ENCODE data around the gene F7. TPM values are rescaled to one million over a fixed set of nuclear protein-coding genes. Genes with fewer than 3 reads are reported as not detected.
A peak's percentile ranks its signal among the peaks of the same experiment; 100 is the strongest.

F7 gene
- total and polyA plus RNA-seq, 5 donors from 2014 or later = not detected

GRCh38 chr13:113091891-113092775, 13.5 kb upstream of the F7 start:
- DNase-seq (no peak), ATAC-seq (ENCODE audit: low read depth in 2 of 2) (no peak)
- Mint-ChIP-seq H3K4me1 (no peaks in the 10 kb centered on the region), H3K36me3 (peaks cover under 1% of the 10 kb centered on the region), H3K27ac (no peak overlapping the region), H3K9me3 (peaks cover 0 to 2% (median 0%) of the 10 kb centered on the region in 7 donors), H3K4me3 (no peak overlapping the region), H3K27me3 (no peaks in the 10 kb centered on the region)
- H3K27me3 ChIP-seq (ENCODE audit: control insufficient read depth, insufficient read depth, low read length) = no peaks in the 10 kb centered on the region
- no peaks in the 10 kb centered on the region for H3K4me1 ChIP-seq (ENCODE audit: control insufficient read depth, insufficient read depth, low read length, poor library complexity, severe bottlenecking)
- H3K27ac ChIP-seq (ENCODE audit: insufficient read depth, low read length, poor library complexity, severe bottlenecking) = no peak overlapping the region
- H3K9me3 ChIP-seq (ENCODE audit: control insufficient read depth in 2 of 2, low read length in 2 of 2) = no peaks in the 10 kb centered on the region
- no peaks in the 10 kb centered on the region for H3K36me3 ChIP-seq (ENCODE audit: control insufficient read depth, insufficient read depth, low read length)
- H3K4me3 ChIP-seq (ENCODE audit: low read depth, low read length) = no peak overlapping the region

- H3K4me1 Mint-ChIP-seq = no peaks in the 10 kb centered on the region
- no peaks in the 10 kb centered on the region for H3K27me3 Mint-ChIP-seq
- H3K27ac ChIP-seq (ENCODE audit: insufficient read depth, low read length, poor library complexity, severe bottlenecking) = no peak overlapping the region
- H3K27ac Mint-ChIP-seq = no peak overlapping the region
- no peaks in the 10 kb centered on the region for H3K36me3 ChIP-seq (ENCODE audit: control insufficient read depth, insufficient read depth, low read length)
- H3K36me3 Mint-ChIP-seq = peaks cover 3% of the 10 kb centered on the region
- peaks cover 0 to 2% (median 0%) of the 10 kb centered on the region in 7 donors for H3K9me3 Mint-ChIP-seq
- no peak overlapping the region for H3K4me3 Mint-ChIP-seq
- ATAC-seq (ENCODE audit: low read depth in 2 of 2) (no peak), DNase-seq (no peak)
- H3K4me3 ChIP-seq (ENCODE audit: low read depth, low read length) = no peak overlapping the region
- H3K9me3 ChIP-seq (ENCODE audit: control insufficient read depth in 2 of 2, low read length in 2 of 2) = no peaks in the 10 kb centered on the region
- H3K27me3 ChIP-seq (ENCODE audit: control insufficient read depth, insufficient read depth, low read length) = no peaks in the 10 kb centered on the region
- no peaks in the 10 kb centered on the region for H3K4me1 ChIP-seq (ENCODE audit: control insufficient read depth, insufficient read depth, low read length, poor library complexity, severe bottlenecking)
Observed at GRCh38 chr13:113092776-113093579, 12.6 kb upstream of the F7 start.

- Mint-ChIP-seq H3K27me3 (no peaks in the 10 kb centered on the region), H3K4me1 (no peaks in the 10 kb centered on the region), H3K27ac (peak overlapping the region in 1 of 3 donors; percentile 32), H3K4me3 (no peak overlapping the region), H3K9me3 (peaks cover 0 to 4% (median 0%) of the 10 kb centered on the region in 7 donors), H3K36me3 (peaks cover 3% of the 10 kb centered on the region)
- Histone ChIP-seq H3K27me3 (ENCODE audit: control insufficient read depth, insufficient read depth, low read length) (no peaks in the 10 kb centered on the region), H3K4me1 (ENCODE audit: control insufficient read depth, insufficient read depth, low read length, poor library complexity, severe bottlenecking) (no peaks in the 10 kb centered on the region), H3K9me3 (ENCODE audit: control insufficient read depth in 2 of 2, low read length in 2 of 2) (no peaks in the 10 kb centered on the region), H3K4me3 (ENCODE audit: low read depth, low read length) (no peak overlapping the region), H3K36me3 (ENCODE audit: control insufficient read depth, insufficient read depth, low read length) (no peaks in the 10 kb centered on the region), H3K27ac (ENCODE audit: insufficient read depth, low read length, poor library complexity, severe bottlenecking) (no peak overlapping the region)
- ATAC-seq (ENCODE audit: low read depth in 2 of 2) = no peak
- DNase-seq = no peak
Observed at GRCh38 chr13:113093580-113094409, 11.8 kb upstream of the F7 start.

DNA sequence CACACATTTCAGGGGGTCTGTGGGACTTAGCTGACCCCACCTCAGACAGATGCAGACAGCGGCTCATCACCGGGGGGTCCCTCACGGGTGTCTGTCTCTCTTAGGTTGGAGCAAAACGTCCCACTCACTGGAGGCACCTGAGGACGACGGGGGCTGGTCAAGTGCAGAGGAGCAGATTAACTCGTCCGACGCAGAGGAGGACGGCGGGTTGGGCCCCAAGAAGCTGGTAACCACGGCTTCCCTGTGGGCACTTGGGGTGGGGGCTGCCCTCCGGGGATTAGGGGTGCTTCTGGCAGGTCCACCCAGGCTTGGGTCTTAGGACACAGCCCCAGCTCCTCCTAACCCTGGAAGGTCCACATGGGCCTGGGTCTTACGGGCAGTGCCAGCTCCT, 11.2 kb upstream of the F7 start:
- no peaks in the 10 kb centered on the region for H3K4me1 Mint-ChIP-seq
- H3K36me3 Mint-ChIP-seq = peaks cover 3% of the 10 kb centered on the region
- peaks cover 0 to 4% (median 0%) of the 10 kb centered on the region in 7 donors for H3K9me3 Mint-ChIP-seq
- H3K27ac Mint-ChIP-seq = peak overlapping the region in 1 of 3 donors; percentile 32
- DNase-seq (no peak), ATAC-seq (ENCODE audit: low read depth in 2 of 2) (no peak)
- Histone ChIP-seq H3K4me3 (ENCODE audit: low read depth, low read length) (no peak overlapping the region), H3K9me3 (ENCODE audit: control insufficient read depth in 2 of 2, low read length in 2 of 2) (no peaks in the 10 kb centered on the region), H3K27me3 (ENCODE audit: control insufficient read depth, insufficient read depth, low read length) (no peaks in the 10 kb centered on the region), H3K36me3 (ENCODE audit: control insufficient read depth, insufficient read depth, low read length) (no peaks in the 10 kb centered on the region), H3K4me1 (ENCODE audit: control insufficient read depth, insufficient read depth, low read length, poor library complexity, severe bottlenecking) (no peaks in the 10 kb centered on the region), H3K27ac (ENCODE audit: insufficient read depth, low read length, poor library complexity, severe bottlenecking) (no peak overlapping the region)
- H3K27me3 Mint-ChIP-seq = no peaks in the 10 kb centered on the region
- H3K4me3 Mint-ChIP-seq = no peak overlapping the region

DNA sequence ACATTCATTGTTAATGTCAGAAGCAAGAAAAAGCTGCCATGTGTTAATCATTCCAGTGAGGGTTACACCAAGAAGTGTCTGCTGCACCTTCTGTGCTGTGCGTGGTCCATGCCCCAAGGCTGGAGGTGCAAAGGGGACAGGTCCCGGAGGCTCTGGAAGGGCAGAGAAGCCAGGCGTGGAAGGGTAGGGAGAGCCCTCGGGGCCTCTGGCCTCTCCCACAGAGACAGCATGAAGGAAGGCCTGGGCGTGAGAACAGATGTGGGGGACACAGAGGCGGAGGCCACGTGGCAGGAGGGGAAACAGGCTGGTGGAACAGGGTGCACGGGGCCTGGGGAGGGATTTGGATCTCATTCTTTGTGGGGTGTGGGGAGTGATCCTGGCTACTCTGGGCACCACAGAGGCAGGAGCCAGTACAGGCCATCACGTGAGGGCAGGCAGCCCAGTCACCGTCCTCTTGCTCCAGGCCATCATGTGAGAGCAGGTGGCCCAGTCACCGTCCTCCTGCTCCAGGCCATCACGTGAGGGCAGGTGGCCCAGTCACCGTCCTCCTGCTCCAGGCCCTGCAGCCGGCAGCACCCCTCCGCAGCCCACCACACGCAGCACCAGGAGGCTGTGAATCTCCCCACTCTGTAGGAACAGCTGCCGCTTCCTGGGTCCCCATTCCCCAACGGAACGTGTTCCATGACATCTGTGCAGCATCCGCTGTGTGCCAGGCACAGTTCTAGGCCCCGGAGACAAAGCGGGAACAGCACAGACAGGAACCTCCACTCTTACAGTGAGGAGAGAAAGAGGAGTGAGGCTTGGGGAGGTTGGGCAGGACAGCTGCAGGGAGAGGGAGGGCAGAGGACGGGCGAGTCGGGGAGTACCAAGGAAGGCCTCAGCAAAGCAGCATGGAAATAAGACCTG, 10.2 kb upstream of the F7 start:
- no peaks in the 10 kb centered on the region for H3K4me1 Mint-ChIP-seq
- Histone ChIP-seq H3K36me3 (ENCODE audit: control insufficient read depth, insufficient read depth, low read length) (no peaks in the 10 kb centered on the region), H3K4me3 (ENCODE audit: low read depth, low read length) (no peak overlapping the region), H3K27me3 (ENCODE audit: control insufficient read depth, insufficient read depth, low read length) (no peaks in the 10 kb centered on the region), H3K4me1 (ENCODE audit: control insufficient read depth, insufficient read depth, low read length, poor library complexity, severe bottlenecking) (no peaks in the 10 kb centered on the region), H3K9me3 (ENCODE audit: control insufficient read depth in 2 of 2, low read length in 2 of 2) (no peaks in the 10 kb centered on the region), H3K27ac (ENCODE audit: insufficient read depth, low read length, poor library complexity, severe bottlenecking) (no peak overlapping the region)
- peak overlapping the region in 1 of 3 donors; percentile 26 for H3K27ac Mint-ChIP-seq
- DNase-seq (no peak), ATAC-seq (ENCODE audit: low read depth in 2 of 2) (no peak)
- H3K9me3 Mint-ChIP-seq = peaks cover 0 to 4% (median 0%) of the 10 kb centered on the region in 7 donors
- peaks cover 3% of the 10 kb centered on the region for H3K36me3 Mint-ChIP-seq
- no peaks in the 10 kb centered on the region for H3K27me3 Mint-ChIP-seq
- no peak overlapping the region for H3K4me3 Mint-ChIP-seq

DNA sequence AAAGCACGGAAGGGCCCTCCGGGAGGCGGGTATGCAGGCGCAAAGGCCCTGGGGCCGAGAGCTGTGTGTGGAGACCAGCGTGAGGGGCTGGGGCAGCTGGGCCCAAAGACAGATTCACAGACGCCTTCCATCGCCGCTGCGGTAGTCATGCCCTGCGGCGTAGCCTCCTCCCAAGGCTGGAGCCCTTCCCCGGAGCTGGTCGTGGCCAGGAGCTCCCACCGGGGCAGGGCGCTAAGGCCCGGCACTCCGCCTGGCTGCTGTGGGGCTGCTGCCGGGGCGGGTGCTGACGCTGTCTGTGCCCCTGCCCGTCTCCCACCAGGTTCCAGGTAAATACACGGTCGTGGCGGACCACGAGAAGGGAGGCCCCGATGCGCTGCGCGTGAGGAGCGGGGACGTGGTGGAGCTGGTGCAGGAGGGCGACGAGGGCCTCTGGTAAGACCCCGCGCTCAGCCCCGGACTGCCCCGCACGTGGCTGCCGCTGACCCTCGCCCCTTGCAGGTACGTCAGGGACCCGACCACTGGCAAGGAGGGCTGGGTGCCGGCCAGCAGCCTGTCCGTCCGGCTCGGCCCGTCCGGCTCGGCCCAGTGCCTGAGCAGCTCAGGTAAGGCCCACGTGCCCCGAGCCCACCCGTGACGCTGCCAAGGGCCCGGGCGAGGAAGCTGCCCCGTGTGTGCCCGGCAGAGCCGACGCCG, 9.4 kb upstream of the F7 start:
- H3K4me1 Mint-ChIP-seq = no peaks in the 10 kb centered on the region
- Histone ChIP-seq H3K27ac (ENCODE audit: insufficient read depth, low read length, poor library complexity, severe bottlenecking) (no peak overlapping the region), H3K4me1 (ENCODE audit: control insufficient read depth, insufficient read depth, low read length, poor library complexity, severe bottlenecking) (no peaks in the 10 kb centered on the region), H3K4me3 (ENCODE audit: low read depth, low read length) (no peak overlapping the region), H3K9me3 (ENCODE audit: control insufficient read depth in 2 of 2, low read length in 2 of 2) (no peaks in the 10 kb centered on the region), H3K27me3 (ENCODE audit: control insufficient read depth, insufficient read depth, low read length) (no peaks in the 10 kb centered on the region), H3K36me3 (ENCODE audit: control insufficient read depth, insufficient read depth, low read length) (no peaks in the 10 kb centered on the region)
- no peak overlapping the region for H3K27ac Mint-ChIP-seq
- H3K27me3 Mint-ChIP-seq = no peaks in the 10 kb centered on the region
- DNase-seq (no peak), ATAC-seq (ENCODE audit: low read depth in 2 of 2) (no peak)
- peaks cover 0 to 4% (median 0%) of the 10 kb centered on the region in 7 donors for H3K9me3 Mint-ChIP-seq
- H3K36me3 Mint-ChIP-seq = peaks cover 3% of the 10 kb centered on the region
- H3K4me3 Mint-ChIP-seq = no peak overlapping the region
